T-helper 17 cell (primary cell): ENCODE data around the gene LRMDA. TPM values are rescaled to one million over a fixed set of nuclear protein-coding genes. Genes with fewer than 3 reads are reported as not detected.

ENCODE experiments used
- ATAC-seq: fragments of 150-1000 bp; cut with Tn5 transposase; 2 replicates; pipeline ENCODE4 v1.10.0; 2021; ENCODE audit warnings: mild to moderate bottlenecking, moderate library complexity
- DNase-seq, 3 donors: peaks; one replicate each; pipeline versions ENCODE4 v3.0.0 to v3.0.0-alpha.2; 2020 to 2021
- H3K9me3 ChIP-seq: one replicate; pipeline ENCODE4 v1.7.0; 2013; ENCODE audit warnings: low read length, mild to moderate bottlenecking; ENCODE audit not compliant: control insufficient read depth, poor library complexity, severe bottlenecking
- H3K27ac Mint-ChIP-seq: one replicate; pipeline ENCODE4 v1.8.0; 2022; ENCODE audit warnings: mild to moderate bottlenecking, moderate library complexity, mixed read lengths
- H3K27me3 Mint-ChIP-seq: one replicate; pipeline ENCODE4 v1.8.0; 2022; ENCODE audit warnings: mixed read lengths
- H3K36me3 Mint-ChIP-seq: one replicate; pipeline ENCODE4 v1.8.0; 2022; ENCODE audit warnings: low read depth, mixed read lengths
- H3K4me1 Mint-ChIP-seq: one replicate; pipeline ENCODE4 v1.8.0; 2022; ENCODE audit warnings: mild to moderate bottlenecking, mixed read lengths
- H3K4me3 Mint-ChIP-seq: one replicate; pipeline ENCODE4 v1.8.0; 2022; ENCODE audit warnings: mild to moderate bottlenecking, moderate library complexity, mixed read lengths
- total RNA-seq, 4 donors: library from RNA in 2 of 4; stranded (reverse) in 2 of 4; gene quantifications; one replicate each; pipeline ENCODE4 v1.2.3 and lab custom pipeline; 2022 to 2026

LRMDA gene
- total RNA-seq, 2 donors from 2014 or later, result not detected

DNA sequence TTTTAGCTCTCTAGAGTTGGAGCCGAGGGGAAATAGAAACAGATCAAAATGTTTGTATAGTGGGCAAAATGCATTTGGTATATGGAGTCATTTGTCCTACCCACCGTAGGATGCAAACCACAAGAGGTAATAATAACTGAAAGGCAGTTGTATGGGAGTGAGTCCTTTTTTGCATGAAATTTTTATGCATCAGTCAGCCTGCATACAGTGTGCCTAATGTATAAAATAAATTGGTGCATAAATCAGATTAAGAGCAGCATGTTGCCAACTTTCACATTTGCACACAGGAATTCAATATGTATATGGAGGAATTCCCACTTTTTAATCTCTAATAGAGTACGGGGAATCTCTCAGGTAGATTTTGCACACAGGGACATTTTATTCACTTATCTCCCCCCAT, 262.8 kb downstream of the LRMDA start:
- H3K36me3 Mint-ChIP-seq, result no peaks in the 10 kb centered on the region
- ATAC-seq, result no peak
- no peak overlapping the region for H3K4me3 Mint-ChIP-seq

GRCh38 chr10:75694790-75695189, 263.4 kb downstream of the LRMDA start:
- H3K27ac Mint-ChIP-seq, result no peak overlapping the region
- H3K36me3 Mint-ChIP-seq, result no peaks in the 10 kb centered on the region
- DNase-seq (no peak), ATAC-seq (no peak)
- H3K4me3 Mint-ChIP-seq, result no peak overlapping the region
- peaks cover 35% of the 10 kb centered on the region for H3K27me3 Mint-ChIP-seq
- no peaks in the 10 kb centered on the region for H3K9me3 ChIP-seq
- H3K4me1 Mint-ChIP-seq, result no peaks in the 10 kb centered on the region

More for the DNA sequence above, 262.8 kb downstream of the LRMDA start:
- Mint-ChIP-seq H3K4me1 (no peaks in the 10 kb centered on the region), H3K27me3 (peaks cover 35% of the 10 kb centered on the region), H3K27ac (no peak overlapping the region)
- no peaks in the 10 kb centered on the region for H3K9me3 ChIP-seq
- DNase-seq, result no peak

DNA sequence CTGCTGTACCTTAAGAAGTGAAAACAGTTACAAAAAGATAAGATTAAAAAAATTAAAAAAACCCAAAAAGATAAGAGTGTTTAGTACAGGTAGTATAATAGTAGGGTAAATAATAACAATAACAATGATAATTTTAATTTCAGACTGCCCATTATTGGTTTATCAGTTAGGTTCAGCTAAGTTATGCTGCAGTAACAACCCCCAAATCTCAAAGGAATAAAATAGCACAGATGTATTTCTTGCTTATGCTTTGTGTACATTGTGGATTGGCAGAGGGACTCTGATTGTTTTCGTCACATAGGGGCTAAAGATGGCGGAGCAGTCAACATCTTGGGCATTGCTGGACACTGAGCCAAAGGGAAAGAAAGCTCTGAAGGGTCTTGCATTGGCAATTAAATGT, 264.6 kb downstream of the LRMDA start:
- no peaks in the 10 kb centered on the region for H3K36me3 Mint-ChIP-seq
- H3K4me1 Mint-ChIP-seq, result no peaks in the 10 kb centered on the region
- DNase-seq, result no peak

GRCh38 chr10:75696536-75696935, 265.1 kb downstream of the LRMDA start:
- no peaks in the 10 kb centered on the region for H3K36me3 Mint-ChIP-seq

More for the DNA sequence above, 264.6 kb downstream of the LRMDA start:
- H3K9me3 ChIP-seq, result no peaks in the 10 kb centered on the region
- Mint-ChIP-seq H3K27ac (no peak overlapping the region), H3K27me3 (peaks cover 39% of the 10 kb centered on the region), H3K4me3 (no peak overlapping the region)
- no peak for ATAC-seq

GRCh38 chr10:75703191-75703854, 271.9 kb downstream of the LRMDA start:
- Mint-ChIP-seq H3K4me1 (no peaks in the 10 kb centered on the region), H3K36me3 (no peaks in the 10 kb centered on the region), H3K27me3 (peaks cover 15% of the 10 kb centered on the region), H3K27ac (no peak overlapping the region), H3K4me3 (no peak overlapping the region)
- H3K9me3 ChIP-seq, result no peaks in the 10 kb centered on the region
- ATAC-seq (no peak), DNase-seq (no peak)

More at GRCh38 chr10:75696536-75696935, 265.1 kb downstream of the LRMDA start:
- H3K4me3 Mint-ChIP-seq, result no peak overlapping the region
- no peaks in the 10 kb centered on the region for H3K4me1 Mint-ChIP-seq
- no peaks in the 10 kb centered on the region for H3K9me3 ChIP-seq
- no peak for ATAC-seq
- H3K27ac Mint-ChIP-seq, result no peak overlapping the region
- no peak for DNase-seq
- peaks cover 42% of the 10 kb centered on the region for H3K27me3 Mint-ChIP-seq

DNA sequence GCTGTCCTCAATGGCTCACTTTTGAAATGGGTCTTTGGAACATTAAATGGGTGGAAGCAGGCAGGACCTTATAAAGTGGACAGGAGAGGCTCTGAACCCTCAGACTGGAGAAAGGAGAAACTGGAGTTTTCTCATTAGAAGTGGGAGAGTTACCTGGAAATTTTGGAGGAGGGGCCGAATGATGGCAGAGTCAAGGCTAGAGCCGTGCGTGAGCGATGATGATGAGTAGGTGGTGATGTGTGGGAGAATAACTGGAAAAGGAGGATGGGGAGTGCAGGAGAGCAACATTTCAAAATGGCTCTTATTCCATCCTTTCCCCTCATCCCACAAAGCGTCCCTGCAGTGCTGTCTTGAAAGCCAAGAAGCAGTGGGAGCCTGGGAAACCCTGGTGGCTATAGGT, 274.0 kb downstream of the LRMDA start:
- DNase-seq (no peak), ATAC-seq (no peak)
- Mint-ChIP-seq H3K4me3 (no peak overlapping the region), H3K27me3 (peaks cover 32% of the 10 kb centered on the region), H3K36me3 (no peaks in the 10 kb centered on the region), H3K27ac (no peak overlapping the region), H3K4me1 (no peaks in the 10 kb centered on the region)
- no peaks in the 10 kb centered on the region for H3K9me3 ChIP-seq

DNA sequence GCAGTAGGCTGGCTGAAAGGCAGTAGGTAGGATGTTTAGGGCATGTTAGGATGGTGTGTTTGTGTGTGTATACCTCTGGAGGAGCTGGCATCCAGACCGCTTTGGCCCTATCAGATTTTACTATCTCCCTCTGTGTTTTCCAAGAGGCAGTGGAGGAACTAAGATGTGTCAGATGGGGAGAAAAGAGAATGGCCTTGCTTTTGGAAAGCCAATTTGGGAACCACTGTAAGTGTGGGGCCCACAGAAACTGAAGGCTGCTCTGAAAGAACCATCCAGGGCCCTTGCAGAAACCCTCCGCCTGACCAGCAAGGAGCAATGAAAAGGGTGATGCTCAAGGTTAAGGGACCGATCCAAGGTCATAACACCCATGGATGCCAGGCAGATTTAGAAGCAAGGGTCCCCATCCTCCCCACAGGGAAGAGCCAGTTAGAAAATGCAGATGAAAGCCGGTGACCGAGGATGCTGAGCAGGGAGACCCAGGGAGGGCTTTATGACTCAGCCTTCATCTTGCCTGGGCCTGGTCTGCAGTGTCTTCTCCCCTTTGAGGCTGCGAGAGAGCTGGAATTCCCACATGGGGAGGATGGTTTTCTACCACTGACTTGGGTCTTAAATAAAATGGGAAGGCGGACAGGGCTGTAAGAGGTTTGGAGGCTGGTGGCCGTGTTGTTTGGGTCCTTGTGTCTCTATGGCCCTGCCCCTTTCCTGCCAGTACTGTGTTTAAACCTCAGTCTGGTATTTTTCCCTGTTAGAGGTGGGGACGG, 275.8 kb downstream of the LRMDA start:
- ATAC-seq, result no peak
- DNase-seq, result no peak
- H3K9me3 ChIP-seq, result peaks cover 4% of the 10 kb centered on the region
- Mint-ChIP-seq H3K27ac (no peak overlapping the region), H3K27me3 (peaks cover 34% of the 10 kb centered on the region), H3K4me3 (no peak overlapping the region), H3K4me1 (peaks cover 2% of the 10 kb centered on the region), H3K36me3 (no peaks in the 10 kb centered on the region)

GRCh38 chr10:75708060-75708459, 276.6 kb downstream of the LRMDA start:
- Mint-ChIP-seq H3K4me3 (no peak overlapping the region), H3K4me1 (peaks cover 3% of the 10 kb centered on the region), H3K36me3 (no peaks in the 10 kb centered on the region), H3K27ac (no peak overlapping the region), H3K27me3 (peaks cover 42% of the 10 kb centered on the region)
- no peak for ATAC-seq
- DNase-seq, result no peak
- H3K9me3 ChIP-seq, result peaks cover 4% of the 10 kb centered on the region

- H3K4me3 Mint-ChIP-seq, result no peak overlapping the region
- peaks cover 4% of the 10 kb centered on the region for H3K9me3 ChIP-seq
- DNase-seq (no peak), ATAC-seq (no peak)
- peaks cover 50% of the 10 kb centered on the region for H3K27me3 Mint-ChIP-seq
- H3K27ac Mint-ChIP-seq, result no peak overlapping the region
- H3K4me1 Mint-ChIP-seq, result peaks cover 3% of the 10 kb centered on the region
- no peaks in the 10 kb centered on the region for H3K36me3 Mint-ChIP-seq
Measured at GRCh38 chr10:75709245-75709644, 277.8 kb downstream of the LRMDA start.

GRCh38 chr10:75709811-75710210, 278.4 kb downstream of the LRMDA start:
- H3K27ac Mint-ChIP-seq, result no peak overlapping the region
- H3K4me1 Mint-ChIP-seq, result peaks cover 3% of the 10 kb centered on the region
- no peak for ATAC-seq
- peaks cover 50% of the 10 kb centered on the region for H3K27me3 Mint-ChIP-seq
- no peak overlapping the region for H3K4me3 Mint-ChIP-seq
- H3K9me3 ChIP-seq, result peaks cover 4% of the 10 kb centered on the region
- no peak for DNase-seq
- no peaks in the 10 kb centered on the region for H3K36me3 Mint-ChIP-seq

- DNase-seq (no peak), ATAC-seq (no peak)
- H3K9me3 ChIP-seq, result peaks cover 4% of the 10 kb centered on the region
- Mint-ChIP-seq H3K27me3 (peaks cover 68% of the 10 kb centered on the region), H3K4me3 (no peak overlapping the region), H3K36me3 (no peaks in the 10 kb centered on the region), H3K4me1 (peaks cover 3% of the 10 kb centered on the region), H3K27ac (no peak overlapping the region)
Measured at GRCh38 chr10:75712242-75712880, 280.9 kb downstream of the LRMDA start.

DNA sequence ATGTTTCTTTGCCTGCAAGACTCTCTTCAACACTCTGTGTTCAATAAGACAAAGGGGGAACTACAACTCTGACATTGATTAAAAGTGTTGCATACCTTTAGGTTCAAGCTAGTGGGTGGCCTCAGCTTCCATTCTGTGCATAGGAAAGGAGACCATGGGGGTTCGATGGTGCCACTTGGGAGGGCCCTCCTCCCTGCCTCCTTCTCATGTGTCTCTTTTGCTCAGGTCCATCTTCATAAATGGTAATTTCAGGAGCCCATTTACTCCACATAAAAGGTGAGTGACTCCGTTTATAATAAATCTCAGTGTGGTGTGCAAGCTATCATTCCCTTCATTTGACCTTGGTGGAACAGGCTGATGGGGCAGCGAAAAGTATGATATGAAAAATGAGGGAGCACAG, 285.1 kb downstream of the LRMDA start:
- no peak overlapping the region for H3K4me3 Mint-ChIP-seq
- H3K27ac Mint-ChIP-seq, result no peak overlapping the region
- ATAC-seq (no peak), DNase-seq (no peak)
- H3K36me3 Mint-ChIP-seq, result no peaks in the 10 kb centered on the region
- no peaks in the 10 kb centered on the region for H3K9me3 ChIP-seq
- peaks cover 3% of the 10 kb centered on the region for H3K4me1 Mint-ChIP-seq
- H3K27me3 Mint-ChIP-seq, result peaks cover 43% of the 10 kb centered on the region

- no peaks in the 10 kb centered on the region for H3K36me3 Mint-ChIP-seq
- H3K27ac Mint-ChIP-seq, result no peak overlapping the region
- no peaks in the 10 kb centered on the region for H3K9me3 ChIP-seq
- no peak for ATAC-seq
- no peak overlapping the region for H3K4me3 Mint-ChIP-seq
- H3K27me3 Mint-ChIP-seq, result peaks cover 37% of the 10 kb centered on the region
- DNase-seq, result no peak
- H3K4me1 Mint-ChIP-seq, result no peaks in the 10 kb centered on the region
Measured at GRCh38 chr10:75717126-75717916, 285.9 kb downstream of the LRMDA start.
